HG02973 (cell line): Measurements from ENCODE around the gene RNF41.
"Not testable (repeated sequence)": the region's sequence is repeated elsewhere in the genome, so short reads cannot be mapped to it uniquely, and the experiment has no call there.

Source experiments
- ATAC-seq: cut with Tn5 transposase; IDR thresholded peaks from one replicate; pipeline ENCODE4 v1.9.1; 2021; ENCODE audit warnings: moderate library complexity; ENCODE audit not compliant: unreplicated experiment

The RNF41 gene

GRCh38 chr12:56221757-56222530, at the start of gene RNF41:
RNF41 (minus strand) TSS chr12:56221922; CDS start chr12:56214047, 7,875 bp downstream.
- ATAC-seq: peak; percentile 73

GRCh38 chr12:56271031-56271430, 49.3 kb upstream of the RNF41 start:
- ATAC-seq: no peak

- ATAC-seq: no peak
Measured at GRCh38 chr12:56267443-56268071, 45.8 kb upstream of the RNF41 start.

GRCh38 chr12:56266693-56267442, 45.1 kb upstream of the RNF41 start, which contains the start of gene COQ10A:
COQ10A (plus strand) TSS chr12:56266942; CDS start chr12:56267119, 177 bp downstream.
- peak; percentile 82 for ATAC-seq

GRCh38 chr12:56266068-56266692, 44.5 kb upstream of the RNF41 start:
- ATAC-seq: not testable (repeated sequence)

- not testable (repeated sequence) for ATAC-seq
Measured at GRCh38 chr12:56262955-56263354, 41.2 kb upstream of the RNF41 start.

GRCh38 chr12:56261503-56262232, 39.9 kb upstream of the RNF41 start:
- no peak for ATAC-seq

GRCh38 chr12:56260921-56261320, 39.2 kb upstream of the RNF41 start:
- ATAC-seq: no peak

- no peak for ATAC-seq
Measured at GRCh38 chr12:56260380-56260779, 38.7 kb upstream of the RNF41 start.

GRCh38 chr12:56258820-56259183, 37.1 kb upstream of the RNF41 start:
- no peak for ATAC-seq

- peak; percentile 82 for ATAC-seq
Measured at GRCh38 chr12:56258068-56258819, 36.5 kb upstream of the RNF41 start, which contains the start of gene ANKRD52. ANKRD52 (minus strand) TSS chr12:56258384; CDS start chr12:56258269, 115 bp downstream.

- peak; percentile 21 for ATAC-seq
Measured at GRCh38 chr12:56257491-56258067, 35.9 kb upstream of the RNF41 start.

- ATAC-seq: no peak
Measured at GRCh38 chr12:56257071-56257470, 35.3 kb upstream of the RNF41 start.

- no peak for ATAC-seq
Measured at GRCh38 chr12:56256326-56256960, 34.7 kb upstream of the RNF41 start.

- no peak for ATAC-seq
Measured at GRCh38 chr12:56255671-56256070, 33.9 kb upstream of the RNF41 start.

- no peak for ATAC-seq
Measured at GRCh38 chr12:56253091-56253490, 31.4 kb upstream of the RNF41 start.

GRCh38 chr12:56252649-56253048, 30.9 kb upstream of the RNF41 start:
- no peak for ATAC-seq

- ATAC-seq: no peak
Measured at GRCh38 chr12:56248711-56249110, 27.0 kb upstream of the RNF41 start.

GRCh38 chr12:56247923-56248322, 26.2 kb upstream of the RNF41 start:
- no peak for ATAC-seq
